Measurements from ENCODE around the gene DNAJA1. TPM values are rescaled to one million over a fixed set of nuclear protein-coding genes. Genes with fewer than 3 reads are reported as not detected.

The DNAJA1 gene
- total RNA-seq, 4 donors from 2014 or later: 52.6 to 119 (median 58.9) TPM

GRCh38 chr9:33022755-33023154 lies 2.3 kb upstream of the DNAJA1 start:
- TF ChIP-seq CTCF (IDR thresholded peaks at IDR 0.05; ENCODE audit: low read depth): no peak

GRCh38 chr9:33023661-33024060 lies 1.4 kb upstream of the DNAJA1 start:
- TF ChIP-seq CTCF (IDR thresholded peaks at IDR 0.05; ENCODE audit: low read depth): no peak

- TF ChIP-seq CTCF (IDR thresholded peaks at IDR 0.05; ENCODE audit: low read depth): no peak
Observed at GRCh38 chr9:33024126-33024965, 727 bp upstream of the DNAJA1 start.

- no peak for TF ChIP-seq CTCF (IDR thresholded peaks at IDR 0.05; ENCODE audit: low read depth)
Observed at GRCh38 chr9:33025572-33026342, 684 bp downstream of the DNAJA1 start.

GRCh38 chr9:33029231-33029786 lies 4.2 kb downstream of the DNAJA1 start:
- no peak for TF ChIP-seq CTCF (IDR thresholded peaks at IDR 0.05; ENCODE audit: low read depth)

GRCh38 chr9:33030285-33030684 lies 5.2 kb downstream of the DNAJA1 start:
- no peak for TF ChIP-seq CTCF (IDR thresholded peaks at IDR 0.05; ENCODE audit: low read depth)

- no peak for TF ChIP-seq CTCF (IDR thresholded peaks at IDR 0.05; ENCODE audit: low read depth)
Observed at GRCh38 chr9:33032292-33032691, 7.2 kb downstream of the DNAJA1 start.
